Right forelimb (tissue), 1 donor: ENCODE results near the gene LIPG.
A peak's percentile ranks its signal among the peaks of the same experiment; 100 is the strongest.

Source experiments
- DNase-seq: peaks from one replicate; pipeline ENCODE4 v3.0.0-alpha.2; 2018

The LIPG gene

GRCh38 chr18:49640741-49641140 lies 78.9 kb downstream of the LIPG start:
- DNase-seq: peak; percentile 20

GRCh38 chr18:49645196-49645595 lies 83.3 kb downstream of the LIPG start:
- DNase-seq: peak; percentile 5

GRCh38 chr18:49645841-49646351 lies 84.0 kb downstream of the LIPG start:
- DNase-seq: peak; percentile 45

- DNase-seq: no peak
Measured at GRCh38 chr18:49646873-49647272, 85.0 kb downstream of the LIPG start.

- peak; percentile 9 for DNase-seq
Measured at GRCh38 chr18:49647496-49648168, 85.8 kb downstream of the LIPG start.

- DNase-seq: peak; percentile 29
Measured at GRCh38 chr18:49648326-49648725, 86.5 kb downstream of the LIPG start.
